Right hindlimb (tissue), 1 donor: ENCODE data around the gene TFG.

Experiments used
- DNase-seq: peaks from one replicate; pipeline ENCODE4 v3.0.0-alpha.2; 2018

The TFG gene

GRCh38 chr3:100708644-100708988, 678 bp upstream of the TFG start:
- DNase-seq: no peak

GRCh38 chr3:100709842-100710260, 557 bp downstream of the TFG start:
- DNase-seq: peak; percentile 72

GRCh38 chr3:100710261-100710968, 1.1 kb downstream of the TFG start:
- DNase-seq: peak; percentile 43

- no peak for DNase-seq
Observed at GRCh38 chr3:100715176-100715575, 5.9 kb downstream of the TFG start.

GRCh38 chr3:100717063-100717462, 7.8 kb downstream of the TFG start:
- DNase-seq: no peak

GRCh38 chr3:100717637-100718487, 8.6 kb downstream of the TFG start:
- no peak for DNase-seq

GRCh38 chr3:100719136-100719535, 9.8 kb downstream of the TFG start:
- no peak for DNase-seq

- DNase-seq: no peak
Observed at GRCh38 chr3:100720426-100720825, 11.1 kb downstream of the TFG start.

- DNase-seq: no peak
Observed at GRCh38 chr3:100725935-100726513, 16.7 kb downstream of the TFG start.

GRCh38 chr3:100726706-100727105, 17.4 kb downstream of the TFG start:
- no peak for DNase-seq

GRCh38 chr3:100730524-100730923, 21.2 kb downstream of the TFG start:
- DNase-seq: no peak

- no peak for DNase-seq
Observed at GRCh38 chr3:100732435-100732834, 23.1 kb downstream of the TFG start.

GRCh38 chr3:100737334-100737733, 28.0 kb downstream of the TFG start:
- no peak for DNase-seq

- DNase-seq: no peak
Observed at GRCh38 chr3:100740207-100740606, 30.9 kb downstream of the TFG start.

GRCh38 chr3:100743535-100743934, 34.2 kb downstream of the TFG start:
- DNase-seq: no peak

GRCh38 chr3:100744671-100745070, 35.4 kb downstream of the TFG start:
- DNase-seq: no peak

GRCh38 chr3:100745617-100746016, 36.3 kb downstream of the TFG start:
- no peak for DNase-seq

GRCh38 chr3:100746092-100746491, 36.8 kb downstream of the TFG start:
- DNase-seq: no peak

GRCh38 chr3:100748220-100748619, 38.9 kb downstream of the TFG start:
- DNase-seq: no peak

GRCh38 chr3:100748967-100749366, 39.7 kb downstream of the TFG start:
- no peak for DNase-seq

- DNase-seq: no peak
Observed at GRCh38 chr3:100753846-100754245, 44.6 kb downstream of the TFG start.

GRCh38 chr3:100754563-100755334, 45.5 kb downstream of the TFG start:
- DNase-seq: no peak

- DNase-seq: peak; percentile 76
Observed at GRCh38 chr3:100756441-100756840, 47.1 kb downstream of the TFG start.
